Measurements from ENCODE around the gene PLA2G5.

PLA2G5 gene

GRCh38 chr1:20080441-20081352 is 10.7 kb downstream of the PLA2G5 start:
- no peak for TF ChIP-seq CTCF (conservative IDR thresholded peaks at IDR 0.05)
- no peak for TF ChIP-seq ZFX (IDR thresholded peaks at IDR 0.05)
- H3K27ac ChIP-seq, result no peak overlapping the region

GRCh38 chr1:20081353-20081810 is 11.4 kb downstream of the PLA2G5 start:
- no peak overlapping the region for H3K27ac ChIP-seq
- no peak for TF ChIP-seq CTCF (conservative IDR thresholded peaks at IDR 0.05)
- no peak for TF ChIP-seq ZFX (IDR thresholded peaks at IDR 0.05)

GRCh38 chr1:20082772-20083171 is 12.8 kb downstream of the PLA2G5 start:
- no peak for TF ChIP-seq CTCF (conservative IDR thresholded peaks at IDR 0.05)
- no peak for TF ChIP-seq ZFX (IDR thresholded peaks at IDR 0.05)
- H3K27ac ChIP-seq, result no peak overlapping the region

- no peak for TF ChIP-seq ZFX (IDR thresholded peaks at IDR 0.05)
- TF ChIP-seq CTCF (conservative IDR thresholded peaks at IDR 0.05), result no peak
- H3K27ac ChIP-seq, result no peak overlapping the region
Measured at GRCh38 chr1:20083178-20083944, 13.4 kb downstream of the PLA2G5 start.

GRCh38 chr1:20086800-20087199 is 16.8 kb downstream of the PLA2G5 start:
- TF ChIP-seq ZFX (IDR thresholded peaks at IDR 0.05) (no peak), CTCF (conservative IDR thresholded peaks at IDR 0.05) (no peak)

GRCh38 chr1:20087668-20088067 is 17.7 kb downstream of the PLA2G5 start:
- TF ChIP-seq ZFX (IDR thresholded peaks at IDR 0.05) (no peak), CTCF (conservative IDR thresholded peaks at IDR 0.05) (no peak; the same call in 1 of the 2 replicates)

More at GRCh38 chr1:20086800-20087199, 16.8 kb downstream of the PLA2G5 start:
- no peak overlapping the region for H3K27ac ChIP-seq

More at GRCh38 chr1:20087668-20088067, 17.7 kb downstream of the PLA2G5 start:
- no peak overlapping the region for H3K27ac ChIP-seq
